ENCODE measurements around the gene LCE2C. TPM values are rescaled to one million over a fixed set of nuclear protein-coding genes. Genes with fewer than 3 reads are reported as not detected.

Gene LCE2C
- total RNA-seq, 1 donor from 2014 or later, result not detected

- DNase-seq (no peak), ATAC-seq (no peak)
- intact Hi-C loops (cut with micrococcal nuclease), result no loop called here
These were observed 32.8 kb downstream of the LCE2C start, which contains the start of gene LCE4A for GRCh38 chr1:152707860-152708259. Gene LCE4A (plus strand): TSS chr1:152708160. CDS start chr1:152709076, 916 bp downstream.

- intact Hi-C loops (cut with micrococcal nuclease), result no loop called here
- ATAC-seq (no peak), DNase-seq (no peak)
These were observed 43.2 kb downstream of the LCE2C start for GRCh38 chr1:152718238-152718637.

DNA sequence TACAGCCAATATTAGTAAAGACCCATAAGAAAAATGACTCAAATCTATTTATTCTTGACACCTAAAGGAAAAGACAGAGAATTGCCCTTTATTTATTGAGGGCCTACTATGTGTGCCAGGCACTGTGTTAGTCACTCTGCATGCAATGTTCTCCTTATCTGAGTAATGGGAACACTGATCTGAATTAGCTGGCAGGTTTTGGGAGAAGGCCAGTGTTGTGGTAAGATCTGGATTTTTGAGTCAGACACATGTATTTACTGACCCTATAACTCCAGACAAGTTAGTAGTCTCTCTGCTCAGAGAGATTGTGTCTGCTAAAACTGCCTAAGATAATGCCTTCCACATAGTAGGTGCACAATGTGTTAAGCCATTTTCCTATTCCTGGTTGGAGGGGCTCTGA is 50.2 kb downstream of the LCE2C start:
- ATAC-seq (no peak), DNase-seq (no peak)
- intact Hi-C loops (cut with micrococcal nuclease), result no loop called here

Other genes starting within 250 kb of the LCE2C start
- not detected for gene LCE5A, start 164.5 kb upstream of the LCE2C start, total RNA-seq
- gene CRCT1, start 160.8 kb upstream of the LCE2C start, total RNA-seq, result not detected
- not detected for gene LCE3E, start 108.5 kb upstream of the LCE2C start, total RNA-seq
- gene LCE3D, start 94.8 kb upstream of the LCE2C start, total RNA-seq, result not detected
- not detected for gene LCE3C, start 75.0 kb upstream of the LCE2C start, total RNA-seq
- gene LCE3B, start 61.5 kb upstream of the LCE2C start, total RNA-seq, result not detected
- not detected for gene LCE3A, start 52.2 kb upstream of the LCE2C start, total RNA-seq
- gene LCE2D, start 11.9 kb upstream of the LCE2C start, total RNA-seq, result not detected
- gene LCE2B, start 10.8 kb downstream of the LCE2C start, total RNA-seq, result not detected
- not detected for gene LCE2A, start 23.1 kb downstream of the LCE2C start, total RNA-seq
- not detected for gene LCE4A, start 32.9 kb downstream of the LCE2C start, total RNA-seq
- gene KPRP, start 82.7 kb downstream of the LCE2C start, total RNA-seq, result not detected
- gene LCE1F, start 99.9 kb downstream of the LCE2C start, total RNA-seq, result not detected
- not detected for gene LCE1E, start 111.0 kb downstream of the LCE2C start, total RNA-seq
- not detected for gene LCE1D, start 121.4 kb downstream of the LCE2C start, total RNA-seq
- gene LCE1C, start 131.4 kb downstream of the LCE2C start, total RNA-seq, result not detected
- not detected for gene LCE1B, start 136.7 kb downstream of the LCE2C start, total RNA-seq
- not detected for gene LCE1A, start 152.2 kb downstream of the LCE2C start, total RNA-seq
- gene LCE6A, start 167.6 kb downstream of the LCE2C start, total RNA-seq, result not detected
- not detected for gene LCE7A, start 184.7 kb downstream of the LCE2C start, total RNA-seq
- gene SMCP, start 203.0 kb downstream of the LCE2C start, total RNA-seq, result not detected
- not detected for gene IVL, start 233.3 kb downstream of the LCE2C start, total RNA-seq